Measurements from ENCODE around the gene FES.
"Not testable (repeated sequence)": the region's sequence is repeated elsewhere in the genome, so short reads cannot be mapped to it uniquely, and the experiment has no call there.

Gene FES

DNA sequence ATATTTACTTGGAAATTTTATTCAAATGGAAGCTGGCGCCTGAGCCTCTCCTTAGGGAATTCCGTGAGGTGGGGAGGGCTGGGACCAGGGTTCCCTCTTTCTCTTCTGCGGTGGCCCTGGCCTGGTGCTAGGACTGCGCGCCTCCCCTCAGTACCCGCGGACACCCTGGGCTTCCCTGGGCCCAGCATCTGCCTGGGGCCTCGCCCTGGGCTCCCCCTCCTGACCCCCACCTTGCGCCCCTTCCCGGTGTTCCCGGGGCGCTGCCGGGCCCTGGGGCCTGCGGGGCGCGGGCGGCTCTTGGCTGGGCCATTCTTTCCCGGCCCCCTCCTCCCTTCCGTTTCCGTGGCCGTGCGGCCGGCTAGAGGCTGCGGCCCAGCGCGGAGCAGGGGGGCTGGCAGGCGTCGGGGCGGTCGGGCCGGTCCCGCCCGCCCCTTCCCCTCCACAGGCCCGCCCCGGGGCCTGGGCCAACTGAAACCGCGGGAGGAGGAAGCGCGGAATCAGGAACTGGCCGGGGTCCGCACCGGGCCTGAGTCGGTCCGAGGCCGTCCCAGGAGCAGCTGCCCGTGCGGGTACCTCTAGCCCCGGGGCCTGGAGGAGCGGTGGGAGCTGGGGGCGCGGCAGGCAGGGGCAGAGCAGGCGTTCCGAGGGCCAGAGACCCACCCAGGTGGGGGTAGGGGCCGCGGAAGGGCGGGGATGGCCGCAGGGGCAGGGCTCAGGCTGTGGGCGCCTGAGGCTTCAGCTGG is at the start of gene FES:
Gene FES (plus strand): TSS at position 529 of the 743 bp plus-strand sequence. CDS start 542 bp downstream, outside the sequence.
- no peak for DNase-seq

DNA sequence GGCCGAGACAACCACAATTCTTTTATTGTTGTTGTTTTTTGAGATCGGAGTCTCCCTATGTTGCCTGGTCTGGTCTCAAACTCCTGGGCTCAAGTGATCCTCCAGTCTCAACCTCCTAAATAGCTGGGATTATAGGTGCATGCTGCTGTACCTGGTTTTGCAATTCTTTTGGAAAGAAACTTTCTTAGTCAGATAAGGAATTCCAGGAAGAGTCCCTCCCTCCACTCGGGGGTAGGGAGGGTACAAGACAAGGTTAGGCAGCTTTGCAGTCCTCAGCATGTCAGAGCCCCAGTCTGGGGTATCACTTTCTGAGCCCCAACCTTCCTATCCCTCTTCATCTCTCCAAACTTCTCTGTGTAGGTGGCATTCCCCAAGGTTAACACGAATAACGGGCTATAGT is 49.7 kb upstream of the FES start:
- no peak for DNase-seq

DNA sequence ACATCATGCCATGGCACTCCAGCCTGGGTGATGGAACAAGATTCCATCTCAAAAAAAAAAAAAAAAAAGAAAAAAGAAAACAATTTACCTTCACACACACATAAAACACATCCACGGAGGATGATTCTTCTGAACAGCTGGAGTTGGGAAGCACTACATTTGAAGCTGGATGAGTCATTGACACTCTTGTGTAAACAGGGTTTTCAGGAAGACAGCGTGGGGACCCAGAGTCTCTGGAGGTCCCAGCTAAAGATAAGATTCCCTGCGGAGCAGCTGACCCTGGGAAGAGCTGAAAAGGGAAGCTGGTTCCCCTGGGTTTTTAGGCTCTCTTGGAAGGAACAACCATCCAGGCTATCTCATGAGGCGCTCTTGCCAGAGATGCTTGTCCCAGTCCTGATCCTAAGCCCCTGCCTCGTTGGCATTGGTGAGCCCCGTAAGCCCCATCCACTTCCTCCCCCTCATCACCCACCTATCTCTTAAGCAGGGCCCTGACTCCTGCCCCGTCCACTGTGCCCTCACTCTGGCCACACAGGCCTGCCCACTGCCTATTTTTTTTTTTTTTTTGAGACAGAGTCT is 47.9 kb upstream of the FES start:
- DNase-seq, result no peak

DNA sequence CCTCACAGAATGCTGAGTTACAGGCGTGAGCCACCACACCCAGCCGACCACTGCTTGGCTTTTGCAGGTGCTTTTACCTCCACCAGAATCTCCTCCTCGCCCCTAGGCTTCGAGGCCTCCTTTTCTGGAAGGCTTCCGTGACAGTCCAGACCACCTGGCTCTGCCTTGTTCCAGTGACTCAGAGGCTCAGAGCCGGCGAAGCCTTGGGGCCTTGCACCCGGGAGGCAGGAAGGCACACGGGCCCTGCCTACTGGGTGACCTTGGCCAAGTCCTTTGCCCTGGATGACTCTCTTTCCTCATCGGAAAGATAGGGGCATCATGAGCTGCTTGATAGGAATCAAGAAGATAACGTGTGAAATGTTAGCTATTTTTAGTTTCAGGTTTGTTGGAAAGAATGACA is 47.2 kb upstream of the FES start:
- DNase-seq, result no peak

DNA sequence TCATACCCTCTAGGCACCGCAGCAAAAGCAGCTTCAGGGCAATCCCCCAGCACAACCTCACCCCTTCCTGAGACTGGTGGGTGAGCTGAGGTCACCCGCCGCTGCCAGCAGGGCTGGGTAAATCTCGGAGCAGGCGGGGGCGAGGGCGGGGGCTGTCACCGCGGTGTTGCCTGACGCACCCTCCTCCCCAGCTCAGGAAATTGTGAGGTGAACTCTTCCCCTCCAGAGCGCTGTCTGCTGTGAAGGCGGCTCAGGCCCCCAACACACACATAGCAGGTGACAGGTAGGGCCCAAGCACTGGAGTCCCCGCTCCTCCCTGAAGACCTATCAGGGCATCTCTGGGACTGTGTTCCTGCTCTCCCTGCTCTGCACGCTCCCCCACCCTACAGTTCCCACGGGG is 46.2 kb upstream of the FES start:
- no peak for DNase-seq

DNA sequence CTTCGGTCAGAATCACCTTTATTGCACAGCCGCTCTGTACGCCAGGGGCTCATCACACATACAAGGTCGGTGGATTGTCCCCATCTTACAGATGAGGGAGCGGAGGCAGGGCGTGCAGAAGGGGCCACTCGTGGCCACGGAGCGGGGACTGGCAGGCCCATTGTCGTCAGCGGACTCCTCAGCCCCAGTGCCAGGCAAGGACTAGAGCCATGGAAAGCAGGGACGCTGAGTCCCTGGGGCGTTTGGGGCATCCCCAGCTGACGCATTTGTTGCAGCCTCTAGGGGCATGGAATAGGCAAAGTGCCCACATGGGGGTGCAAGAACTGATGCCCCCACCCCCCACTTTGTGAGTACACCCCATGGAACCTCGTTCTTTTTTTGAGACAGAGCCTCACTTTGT is 45.8 kb upstream of the FES start:
- no peak for DNase-seq

DNA sequence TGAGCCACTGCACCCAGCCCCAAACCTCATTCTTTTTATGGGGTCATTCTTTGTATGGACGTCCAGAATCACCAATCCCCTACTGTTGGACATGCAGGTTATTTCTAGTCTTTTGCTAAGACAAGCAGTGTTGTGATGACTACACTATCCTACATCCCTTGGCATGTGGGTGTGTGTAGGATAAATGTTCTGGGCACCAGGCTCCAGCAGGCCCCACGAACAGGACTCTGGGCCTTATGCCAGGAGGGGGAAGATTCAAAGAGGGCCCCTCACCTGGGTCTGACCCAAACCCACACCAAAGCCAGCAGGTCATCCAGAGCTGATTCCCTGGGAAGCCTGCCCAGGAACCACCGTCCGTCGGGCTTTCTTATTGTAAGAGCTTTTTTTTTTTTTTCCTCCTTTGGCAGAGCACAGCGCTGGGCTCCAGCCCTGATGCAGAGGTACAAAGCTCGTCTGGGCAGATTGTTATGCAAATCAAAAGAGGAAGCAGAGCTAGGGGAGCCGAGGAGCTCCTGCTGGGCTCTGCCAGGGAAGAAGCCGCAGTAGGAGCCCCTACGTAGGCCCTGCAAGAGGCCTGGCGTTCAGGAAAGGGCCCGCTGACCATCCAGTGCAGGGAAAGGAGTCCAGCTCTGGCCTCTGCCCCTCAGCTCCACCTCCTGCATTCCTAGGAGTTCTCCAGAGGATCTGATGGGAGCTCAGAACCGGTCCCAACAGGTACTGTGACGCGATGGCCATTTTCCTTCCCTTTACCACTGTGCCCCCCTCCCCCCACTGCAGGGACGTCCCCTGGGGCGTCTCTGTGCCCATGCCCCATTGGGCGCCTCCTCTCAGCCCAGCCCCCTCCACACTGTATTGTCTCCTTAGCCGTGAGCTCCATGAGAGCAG is 44.9 kb upstream of the FES start:
- no peak for DNase-seq

DNA sequence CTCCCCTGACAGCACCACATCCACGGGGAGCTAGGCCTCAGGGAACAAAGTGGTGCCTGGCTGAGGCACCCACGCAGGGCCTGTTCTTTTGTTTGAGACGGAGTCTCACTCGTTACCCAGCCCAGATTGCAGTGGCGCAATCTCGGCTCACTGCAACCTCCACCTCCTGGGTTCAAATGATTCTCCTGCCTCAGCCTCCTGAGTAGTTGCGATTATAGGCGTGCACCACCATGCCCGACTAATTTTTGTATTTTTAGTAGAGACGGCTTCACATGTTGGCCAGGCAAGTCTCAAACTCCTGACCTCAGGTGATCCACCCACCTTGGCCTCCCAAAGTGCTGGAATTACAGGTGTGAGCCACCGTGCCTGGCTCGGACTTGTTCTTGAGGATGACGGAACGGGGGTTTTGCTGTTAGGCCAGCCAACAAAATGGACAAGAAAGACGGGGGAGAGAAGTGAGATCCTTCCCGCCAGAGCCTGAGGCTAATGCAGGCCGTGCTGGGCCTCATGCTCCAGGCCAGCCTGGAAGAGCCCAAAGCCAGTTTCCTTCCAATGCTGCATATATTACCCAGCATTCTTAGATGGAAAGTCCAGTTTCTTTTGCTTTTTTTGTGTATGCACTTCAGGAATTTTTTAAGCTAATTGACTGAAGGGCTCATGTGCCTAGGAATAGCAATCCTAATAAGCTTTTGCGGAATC is 44.0 kb upstream of the FES start:
- no peak for DNase-seq

DNA sequence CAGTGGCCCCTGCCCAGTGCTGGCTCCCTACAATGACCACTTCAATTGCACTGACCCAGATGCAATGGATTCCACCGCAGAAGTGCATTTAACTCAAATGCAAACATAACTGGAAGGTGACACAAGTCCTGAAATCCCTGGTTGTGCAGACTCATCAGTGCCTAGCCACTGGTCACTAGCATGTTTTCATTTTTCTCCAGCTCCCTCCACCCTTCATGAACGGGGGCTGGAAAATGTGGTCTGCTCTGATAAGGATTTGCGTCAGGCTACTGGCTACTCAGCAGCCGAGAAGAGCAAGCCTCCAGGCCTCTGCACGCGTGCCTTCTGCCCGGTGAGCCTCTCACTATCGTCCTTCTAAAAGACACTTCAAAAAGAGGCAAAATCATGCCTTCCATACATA is 43.4 kb upstream of the FES start:
- no peak for DNase-seq

DNA sequence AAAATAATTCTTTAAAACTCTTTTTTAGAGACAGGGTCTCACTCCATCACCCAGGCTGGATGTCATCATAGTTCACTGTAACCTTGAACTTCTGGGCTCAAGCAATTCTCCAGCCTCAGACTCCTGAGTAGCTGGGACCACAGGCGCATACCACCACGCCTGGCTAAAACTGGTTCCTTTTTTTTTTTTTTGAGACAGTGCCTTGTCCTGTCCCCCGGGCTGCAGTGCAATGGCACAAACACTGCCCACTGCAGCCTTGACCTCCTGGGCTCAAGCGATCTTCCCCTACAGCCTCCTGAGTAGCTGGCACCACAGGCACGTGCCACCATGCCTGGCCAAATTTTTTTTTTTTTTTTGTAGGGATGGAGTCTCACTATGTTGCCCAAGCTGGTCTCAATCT is 39.6 kb upstream of the FES start:
- no peak for DNase-seq

DNA sequence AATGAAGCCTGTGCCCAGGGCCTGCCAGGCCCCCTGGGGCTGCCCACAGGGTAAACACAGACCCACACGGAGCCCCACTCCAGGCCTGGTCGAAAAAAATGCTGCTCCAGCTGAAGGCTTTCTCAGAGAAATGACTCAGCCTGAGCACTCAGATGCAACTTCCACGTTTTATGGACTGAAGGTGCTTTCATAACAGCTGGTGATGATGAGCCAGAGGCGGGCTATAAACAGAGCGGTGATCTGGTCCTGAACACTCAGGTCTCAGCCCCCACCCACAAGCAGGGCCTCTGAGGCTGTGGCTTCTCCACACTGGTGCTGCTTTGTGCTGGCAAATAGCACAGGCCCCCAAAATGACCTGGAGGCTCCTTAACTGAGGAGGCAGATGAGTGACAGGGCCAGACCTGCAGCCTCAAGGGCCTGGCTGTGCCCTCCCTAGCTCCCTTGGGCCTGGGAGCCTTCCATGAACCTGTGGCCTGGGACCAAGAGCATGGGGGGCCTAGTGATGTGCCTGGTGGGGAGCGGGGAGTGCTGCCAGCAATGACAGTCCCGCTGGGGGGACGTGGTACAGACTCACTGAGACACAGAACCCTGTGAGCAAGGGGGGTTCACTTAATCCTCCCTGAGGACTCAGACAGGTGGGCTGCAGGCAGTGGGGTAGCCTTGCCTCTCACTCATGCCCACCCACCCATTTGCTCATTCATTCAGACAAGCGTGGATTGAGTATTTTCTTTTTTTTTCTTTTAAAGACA is 38.9 kb upstream of the FES start:
- DNase-seq, result no peak

DNA sequence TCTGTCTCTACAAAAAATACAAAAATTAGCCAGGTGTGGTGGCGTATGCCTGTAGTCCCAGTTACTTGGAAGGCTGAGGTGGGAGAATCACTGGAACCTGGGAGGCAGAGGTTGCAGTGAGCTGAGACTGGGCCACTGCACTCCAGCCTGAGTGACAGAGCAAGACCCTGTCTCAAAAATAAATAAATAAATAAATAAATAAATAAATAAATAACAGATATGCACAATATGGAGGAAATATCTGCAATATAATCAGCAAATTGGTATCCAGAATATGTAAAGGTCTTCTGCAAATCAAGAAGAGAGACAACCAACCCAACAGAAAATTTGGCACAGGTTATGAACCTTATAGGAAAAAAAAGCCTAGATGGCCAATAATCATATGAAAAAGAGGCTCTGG is 34.9 kb upstream of the FES start:
- DNase-seq, result not testable (repeated sequence)

DNA sequence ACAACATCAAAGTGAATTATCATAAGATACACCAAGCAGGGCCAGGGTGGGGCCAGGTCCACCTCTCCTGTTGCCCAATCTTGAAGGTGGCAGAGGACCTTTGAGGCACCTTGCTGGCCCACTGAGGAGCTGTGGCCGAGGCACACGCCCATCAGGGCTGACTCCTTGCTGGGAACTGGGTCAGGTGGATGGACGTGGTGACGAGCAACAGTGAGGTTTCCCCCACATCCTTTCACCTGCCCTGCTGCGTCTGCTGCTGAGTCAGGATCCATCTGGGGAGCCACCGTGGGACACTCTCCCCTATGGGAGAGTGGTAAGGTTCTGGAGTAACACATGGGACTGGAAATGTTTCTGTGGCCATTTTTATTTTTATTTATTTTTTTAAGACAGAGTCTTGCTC is 33.2 kb upstream of the FES start:
- no peak for DNase-seq

DNA sequence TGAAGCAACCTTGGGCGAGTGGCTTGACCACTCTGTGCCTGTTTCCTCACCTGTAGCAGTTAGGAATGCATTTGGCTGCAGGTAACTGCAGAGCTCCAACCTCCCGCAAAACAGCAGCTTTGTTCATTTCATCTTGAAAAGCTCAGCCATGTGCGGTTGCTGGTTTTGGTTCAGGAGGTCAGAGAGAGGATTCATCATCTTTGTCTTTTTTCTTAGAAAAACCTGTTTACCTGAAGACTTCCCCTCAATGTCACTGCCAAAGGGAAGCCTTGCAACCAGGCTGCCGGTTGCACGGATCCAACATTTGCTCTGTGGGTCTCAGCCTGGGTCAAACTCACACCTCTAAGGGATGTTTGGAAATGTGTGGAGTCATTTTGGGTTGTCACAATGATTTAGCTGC is 32.4 kb upstream of the FES start:
- DNase-seq, result no peak

DNA sequence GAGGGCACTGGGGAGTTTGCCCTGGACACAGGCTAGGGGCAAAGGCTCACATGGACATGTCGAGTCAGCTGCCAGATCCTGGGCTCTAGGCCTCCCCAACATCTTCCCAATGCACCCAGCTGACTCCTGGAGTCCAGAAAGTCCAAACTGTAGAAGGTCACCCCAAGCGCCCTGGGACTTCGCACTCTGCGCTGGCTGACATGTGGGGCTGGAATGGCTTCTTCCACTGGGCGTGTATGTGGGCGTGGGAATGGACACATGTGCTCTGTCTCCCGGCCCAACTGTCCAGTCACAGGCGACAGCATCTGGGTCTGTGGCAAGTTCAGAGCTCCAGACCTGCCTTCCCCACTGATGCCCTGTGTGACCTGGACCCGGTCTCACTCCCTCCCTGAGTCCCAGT is 29.2 kb upstream of the FES start:
- DNase-seq, result no peak

DNA sequence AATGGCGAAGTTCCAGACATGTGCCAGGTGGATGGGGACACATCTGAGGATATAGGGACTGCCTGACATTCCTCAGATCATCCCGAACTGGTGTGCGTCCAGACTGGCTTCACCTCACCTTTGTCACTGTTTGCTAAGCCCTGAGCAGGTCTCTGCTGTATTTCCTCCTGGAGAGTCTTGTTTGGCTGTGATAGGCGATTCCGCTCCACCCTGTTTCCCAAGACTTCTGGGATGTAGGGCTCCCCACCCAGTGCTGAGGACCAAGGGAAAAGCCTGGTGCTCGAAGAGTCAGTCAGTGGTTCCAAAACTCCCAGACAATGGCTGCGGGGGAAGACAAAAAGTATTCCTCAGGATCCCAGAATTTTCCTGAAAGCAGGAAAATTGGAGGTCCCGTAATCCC is 27.0 kb upstream of the FES start:
- no peak for DNase-seq

DNA sequence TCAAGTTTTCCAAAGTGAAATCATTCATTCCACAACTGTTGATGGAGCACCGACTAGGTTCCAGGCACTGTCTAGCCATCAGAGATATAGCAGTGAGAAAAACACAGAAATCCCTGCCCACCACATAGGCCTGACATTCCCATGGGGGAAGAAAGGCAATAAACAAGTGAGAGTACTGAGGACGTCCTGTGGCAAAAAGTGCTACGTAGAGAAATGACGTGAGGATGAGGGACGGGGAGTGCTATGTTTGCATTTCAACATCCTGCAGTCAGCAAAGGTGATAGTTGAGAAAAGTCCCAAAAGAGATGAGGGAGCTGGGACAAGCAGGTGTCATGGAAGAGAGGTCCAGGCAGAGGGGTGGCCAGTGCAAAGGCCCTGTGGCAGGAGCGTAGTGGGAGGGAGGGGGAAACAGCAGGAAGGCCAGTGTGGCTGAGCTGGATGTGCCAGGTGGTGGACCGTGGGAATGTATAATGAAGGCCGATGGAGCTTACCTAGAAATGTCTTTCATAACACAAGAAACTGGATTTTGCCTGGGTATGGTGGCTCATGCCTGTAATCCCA is 26.3 kb upstream of the FES start:
- no peak for DNase-seq

DNA sequence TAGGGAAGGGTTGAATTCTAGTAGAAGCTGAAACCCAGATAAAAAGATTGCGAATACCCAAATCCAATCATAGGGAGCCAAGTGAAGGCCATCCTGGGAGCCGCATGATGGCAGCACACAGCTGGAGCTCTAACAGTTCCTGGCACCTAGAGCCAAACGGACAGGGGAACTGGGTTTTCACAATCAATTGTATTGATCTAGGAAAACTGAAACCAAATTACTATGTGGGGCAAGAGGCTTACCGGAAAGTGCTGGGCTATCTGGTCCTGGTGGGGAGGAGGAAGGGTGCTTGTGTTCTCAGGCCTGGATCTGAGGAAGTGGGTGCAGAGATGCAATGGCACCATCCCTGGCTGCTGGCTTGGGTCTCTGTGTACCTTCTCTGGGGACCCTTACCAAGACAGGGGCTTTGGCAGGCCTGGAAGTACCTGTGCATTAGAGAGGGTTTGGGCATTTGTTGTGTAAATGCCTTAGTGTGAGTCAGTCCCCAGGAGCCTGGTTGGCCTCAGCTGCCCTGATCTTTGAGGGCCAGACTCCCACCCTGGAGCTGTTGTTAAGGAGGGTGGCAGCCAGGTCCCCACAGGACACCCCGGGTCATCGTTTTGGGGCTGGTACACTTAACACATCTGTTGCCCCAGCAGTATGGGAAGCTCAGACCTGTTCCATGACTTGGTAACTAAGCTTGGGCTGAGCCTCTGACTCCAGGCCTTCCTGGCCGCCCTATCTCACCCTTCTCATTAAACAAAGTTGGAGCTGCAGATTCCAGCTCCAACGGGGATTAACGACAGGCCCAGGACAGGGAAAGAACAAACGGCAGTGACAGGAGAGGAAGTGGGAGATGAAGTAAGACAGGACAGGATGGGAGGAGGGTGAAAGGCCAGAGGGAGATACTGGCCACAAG is 24.8 kb upstream of the FES start:
- no peak for DNase-seq

DNA sequence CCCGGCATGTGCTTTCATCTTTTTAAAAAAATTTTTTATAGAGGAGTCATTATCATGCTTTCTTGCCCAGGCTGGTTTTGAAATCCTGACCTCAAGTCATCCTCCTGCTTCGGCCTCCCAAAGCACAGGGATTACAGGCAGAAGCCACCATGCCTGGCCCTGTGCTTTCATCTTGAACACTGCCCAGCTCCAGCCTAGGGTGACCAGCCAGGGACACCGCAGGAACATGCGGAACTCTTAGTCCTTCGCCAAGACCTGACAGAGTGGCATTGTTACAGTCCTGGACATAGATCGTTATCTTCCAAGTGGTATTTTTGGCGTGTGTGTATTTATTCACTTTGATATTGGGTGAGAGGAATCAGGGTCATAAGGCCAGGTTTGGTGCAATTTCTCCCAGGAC is 23.9 kb upstream of the FES start:
- DNase-seq, result no peak

DNA sequence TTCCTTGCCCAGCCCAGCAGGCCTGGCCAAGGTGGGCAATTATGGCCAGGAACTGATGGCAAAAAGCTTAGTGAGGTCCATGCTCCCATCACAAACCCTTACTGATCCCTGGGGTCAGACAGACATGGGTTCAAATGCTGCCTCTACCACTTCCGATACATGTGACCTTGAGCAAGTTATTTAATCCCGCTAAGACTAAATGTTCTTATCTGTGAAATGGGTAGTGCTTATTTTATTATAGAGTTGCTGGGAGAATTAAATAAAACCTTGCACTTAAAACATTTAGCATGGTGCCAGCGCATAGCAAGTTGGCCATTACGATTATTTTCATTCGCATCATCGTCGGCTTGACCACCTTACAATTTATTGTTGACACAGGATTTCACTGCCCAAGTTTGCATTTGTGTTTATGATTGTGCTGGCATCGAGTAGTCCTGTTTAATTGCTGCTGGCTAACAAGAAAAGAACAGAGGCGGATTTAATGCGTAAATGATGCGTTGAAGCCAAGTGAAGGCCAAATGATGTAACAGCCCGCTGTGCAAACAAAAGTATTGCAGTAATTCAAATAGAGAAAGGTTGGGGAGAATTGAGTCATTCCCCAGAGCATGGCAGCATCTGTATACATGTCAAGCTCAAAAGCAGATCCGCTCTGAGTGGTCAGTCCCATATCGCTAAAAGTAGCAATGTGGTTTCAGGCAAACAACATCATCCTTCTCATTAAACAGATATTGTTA is 23.2 kb upstream of the FES start:
- DNase-seq, result no peak

DNA sequence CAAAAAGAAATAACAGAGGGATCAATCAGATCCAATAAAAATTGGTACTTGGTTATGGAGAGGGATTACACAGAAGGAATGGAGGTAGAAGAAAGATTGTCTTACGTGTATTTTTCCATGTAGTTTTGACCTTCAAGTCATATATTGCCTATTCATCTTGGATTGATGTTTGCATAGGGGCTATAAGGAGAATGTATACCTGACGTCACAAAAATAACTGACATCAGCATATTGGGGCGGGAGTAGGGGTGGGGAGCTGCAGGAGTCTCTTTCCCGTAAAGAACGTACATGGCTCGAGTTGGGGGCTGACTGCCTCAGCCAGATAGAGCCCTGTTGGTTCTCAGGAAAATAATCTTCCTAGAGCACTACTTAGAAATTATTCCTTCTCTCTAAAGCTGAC is 21.8 kb upstream of the FES start:
- DNase-seq, result no peak
